OCI-LY1 (cell line): Measurements from ENCODE around the gene NKD1.

ENCODE experiments used
- H2AFZ ChIP-seq: fragments of 200-600 bp; sonication (generic), shearing (Covaris generic); 2 replicates; pipeline ENCODE4 v1.6.0; 2014; ENCODE audit warnings: antibody characterized with exemption, mild to moderate bottlenecking, low read length
- H3F3A ChIP-seq: fragments of 200-600 bp; sonication (generic), shearing (Covaris generic); 2 replicates; pipeline ENCODE4 v1.6.0; 2014; ENCODE audit warnings: mild to moderate bottlenecking, antibody characterized with exemption, low read length, moderate library complexity; ENCODE audit not compliant: insufficient read depth
- H3K27ac ChIP-seq: fragments of 200-600 bp; sonication (generic); 2 replicates; pipeline ENCODE4 v1.5.1; 2014; ENCODE audit warnings: low read length, mixed run types, mild to moderate bottlenecking, low read depth; ENCODE audit not compliant: poor library complexity, severe bottlenecking
- H3K27me3 ChIP-seq: fragments of 200-600 bp; sonication (generic); 2 replicates; pipeline ENCODE4 v1.6.0; 2014; ENCODE audit warnings: antibody characterized with exemption, mild to moderate bottlenecking, low read length, moderate library complexity; ENCODE audit not compliant: insufficient read depth
- H3K36me3 ChIP-seq: fragments of 200-600 bp; sonication (generic); 2 replicates; pipeline ENCODE4 v1.6.1; 2014; ENCODE audit warnings: mild to moderate bottlenecking, antibody characterized with exemption, low read length, moderate library complexity, mixed read lengths; ENCODE audit not compliant: insufficient read depth
- H3K4me1 ChIP-seq: fragments of 200-600 bp; sonication (generic); 2 replicates; pipeline ENCODE4 v1.5.1; 2014; ENCODE audit warnings: mild to moderate bottlenecking, low read length, moderate library complexity; ENCODE audit not compliant: insufficient read depth, severe bottlenecking
- H3K4me2 ChIP-seq: fragments of 200-600 bp; sonication (generic), shearing (Covaris generic); 2 replicates; pipeline ENCODE4 v1.6.1; 2014; ENCODE audit warnings: low read length
- H3K4me3 ChIP-seq: fragments of 200-600 bp; sonication (generic); 2 replicates; pipeline ENCODE4 v1.5.1; 2014; ENCODE audit warnings: low read length, low read depth, mild to moderate bottlenecking, mixed read lengths; ENCODE audit not compliant: poor library complexity, severe bottlenecking
- H3K79me2 ChIP-seq: fragments of 200-600 bp; shearing (Covaris generic); 2 replicates; pipeline ENCODE4 v1.6.1; 2016; ENCODE audit warnings: mixed run types, low read length, mixed read lengths; ENCODE audit not compliant: insufficient read depth
- H3K9ac ChIP-seq: fragments of 200-600 bp; sonication (generic), shearing (Covaris generic); 2 replicates; pipeline ENCODE4 v1.6.1; 2014; ENCODE audit warnings: mild to moderate bottlenecking, low read length, mixed read lengths
- H3K9me2 ChIP-seq: fragments of 200-600 bp; sonication (generic), shearing (Covaris generic); 2 replicates; pipeline ENCODE4 v1.6.1; 2014; ENCODE audit warnings: low read depth, mild to moderate bottlenecking, low read length, mixed read lengths
- H3K9me3 ChIP-seq: fragments of 200-600 bp; shearing (Covaris generic); 2 replicates; pipeline ENCODE4 v1.6.1; 2014; ENCODE audit warnings: low read length, mixed read lengths
- H4K20me1 ChIP-seq: fragments of 200-600 bp; sonication (generic), shearing (Covaris generic); 2 replicates; pipeline ENCODE4 v1.6.0; 2016; ENCODE audit warnings: mild to moderate bottlenecking, low read length; ENCODE audit not compliant: insufficient read depth
- EZH2 ChIP-seq: fragments of 200-600 bp; sonication (generic), shearing (Covaris generic); IDR thresholded peaks from 2 replicates; pipeline ENCODE4 v1.8.0; 2017; ENCODE audit warnings: borderline replicate concordance, mixed run types, mild to moderate bottlenecking, antibody characterized with exemption, low read length, moderate library complexity, mixed read lengths
- TF ChIP-seq, protein P1 (sequence below): fragments of 200-600 bp; sonication (generic), shearing (Covaris generic); IDR thresholded peaks from 2 replicates; pipeline ENCODE4 v1.5.1; 2017; ENCODE audit warnings: mild to moderate bottlenecking, antibody characterized with exemption, low read length, moderate library complexity, mixed read lengths

The NKD1 gene

GRCh38 chr16:50583211-50583610 is 35.0 kb downstream of the NKD1 start:
- Histone ChIP-seq H3K9ac (no peak overlapping the region), H2AFZ (no peak overlapping the region), H3K4me3 (no peak overlapping the region), H3K4me1 (no peaks in the 10 kb centered on the region), H3K9me3 (no peaks in the 10 kb centered on the region), H3K27me3 (no peaks in the 10 kb centered on the region), H4K20me1 (no peaks in the 10 kb centered on the region), H3K36me3 (no peaks in the 10 kb centered on the region), H3F3A (no peaks in the 10 kb centered on the region), H3K4me2 (no peak overlapping the region), H3K79me2 (no peaks in the 10 kb centered on the region), H3K27ac (no peak overlapping the region), H3K9me2 (no peaks in the 10 kb centered on the region)
- TF ChIP-seq, protein P1, sequence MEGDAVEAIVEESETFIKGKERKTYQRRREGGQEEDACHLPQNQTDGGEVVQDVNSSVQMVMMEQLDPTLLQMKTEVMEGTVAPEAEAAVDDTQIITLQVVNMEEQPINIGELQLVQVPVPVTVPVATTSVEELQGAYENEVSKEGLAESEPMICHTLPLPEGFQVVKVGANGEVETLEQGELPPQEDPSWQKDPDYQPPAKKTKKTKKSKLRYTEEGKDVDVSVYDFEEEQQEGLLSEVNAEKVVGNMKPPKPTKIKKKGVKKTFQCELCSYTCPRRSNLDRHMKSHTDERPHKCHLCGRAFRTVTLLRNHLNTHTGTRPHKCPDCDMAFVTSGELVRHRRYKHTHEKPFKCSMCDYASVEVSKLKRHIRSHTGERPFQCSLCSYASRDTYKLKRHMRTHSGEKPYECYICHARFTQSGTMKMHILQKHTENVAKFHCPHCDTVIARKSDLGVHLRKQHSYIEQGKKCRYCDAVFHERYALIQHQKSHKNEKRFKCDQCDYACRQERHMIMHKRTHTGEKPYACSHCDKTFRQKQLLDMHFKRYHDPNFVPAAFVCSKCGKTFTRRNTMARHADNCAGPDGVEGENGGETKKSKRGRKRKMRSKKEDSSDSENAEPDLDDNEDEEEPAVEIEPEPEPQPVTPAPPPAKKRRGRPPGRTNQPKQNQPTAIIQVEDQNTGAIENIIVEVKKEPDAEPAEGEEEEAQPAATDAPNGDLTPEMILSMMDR = no peak
- TF ChIP-seq EZH2 = no peak

DNA sequence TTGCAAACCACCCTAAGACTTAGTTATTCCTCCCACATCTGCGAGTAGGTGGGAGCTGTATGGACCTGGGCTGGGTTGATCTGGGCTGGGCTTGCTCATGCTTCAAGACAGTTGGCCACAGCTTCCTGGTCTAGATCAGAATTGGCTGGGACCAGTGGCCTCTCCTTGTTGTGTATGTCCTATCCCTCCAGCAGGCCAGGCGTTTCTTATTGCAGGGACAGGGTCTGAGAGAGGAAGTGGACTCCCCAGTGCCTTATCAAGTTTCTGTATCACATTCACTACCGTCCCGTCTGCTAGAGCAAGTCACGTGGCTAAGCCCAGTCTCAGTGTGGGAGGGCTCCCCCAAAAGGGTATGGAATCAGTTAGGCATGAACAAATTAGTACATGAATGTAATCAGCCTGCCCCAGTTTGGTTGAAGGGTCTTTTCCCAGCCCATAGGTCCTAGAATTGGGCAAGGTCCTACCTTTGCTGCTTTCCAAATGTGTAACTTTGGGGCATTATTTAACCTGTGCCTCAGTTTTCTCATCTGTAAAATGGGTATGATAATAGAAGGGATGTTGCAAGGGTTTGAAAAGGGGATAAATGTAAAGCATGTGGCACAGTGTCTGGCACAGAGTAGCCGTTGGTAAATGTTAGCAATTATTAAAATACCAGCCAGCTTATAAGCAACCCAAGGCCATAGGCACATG is 36.0 kb downstream of the NKD1 start:
- Histone ChIP-seq H3K4me3 (no peak overlapping the region), H3F3A (no peaks in the 10 kb centered on the region), H3K79me2 (no peaks in the 10 kb centered on the region), H3K36me3 (no peaks in the 10 kb centered on the region), H3K27ac (no peak overlapping the region), H3K4me2 (no peak overlapping the region), H3K4me1 (peaks cover 5% of the 10 kb centered on the region), H3K9me3 (no peaks in the 10 kb centered on the region), H3K27me3 (no peaks in the 10 kb centered on the region), H3K9me2 (no peaks in the 10 kb centered on the region), H3K9ac (no peak overlapping the region), H2AFZ (no peak overlapping the region), H4K20me1 (no peaks in the 10 kb centered on the region)
- TF ChIP-seq, protein P1 = no peak
- TF ChIP-seq EZH2 = no peak

DNA sequence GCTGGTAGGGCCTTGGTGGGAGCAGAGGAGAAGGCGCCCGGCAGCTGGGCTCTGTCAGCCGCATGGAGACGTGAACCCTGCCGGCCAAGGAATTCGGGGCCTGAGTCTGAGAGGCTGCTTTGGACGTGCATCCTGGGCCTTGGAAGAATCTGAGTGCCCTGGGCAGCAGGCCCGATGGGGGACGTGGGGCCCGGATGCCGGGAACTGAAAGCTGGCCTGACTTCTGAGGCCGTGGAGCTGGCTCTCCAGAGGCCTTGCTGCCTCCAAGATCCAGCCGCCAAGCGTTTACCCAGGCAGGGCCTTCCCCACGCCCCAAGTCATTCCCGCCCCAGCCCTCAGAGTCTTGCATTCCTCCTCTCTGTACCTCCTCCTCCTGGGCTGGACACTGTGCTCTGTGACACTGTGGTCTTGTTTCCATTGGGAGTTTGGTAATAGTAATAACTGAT is 37.2 kb downstream of the NKD1 start:
- no peak for TF ChIP-seq EZH2
- TF ChIP-seq, protein P1 = no peak
- Histone ChIP-seq H3F3A (no peaks in the 10 kb centered on the region), H3K27ac (no peak overlapping the region), H3K36me3 (no peaks in the 10 kb centered on the region), H3K27me3 (no peaks in the 10 kb centered on the region), H3K9me3 (no peaks in the 10 kb centered on the region), H3K79me2 (no peaks in the 10 kb centered on the region), H3K4me1 (peaks cover 8% of the 10 kb centered on the region), H3K9me2 (no peaks in the 10 kb centered on the region), H3K9ac (no peak overlapping the region), H2AFZ (no peak overlapping the region), H4K20me1 (no peaks in the 10 kb centered on the region), H3K4me3 (no peak overlapping the region), H3K4me2 (no peak overlapping the region)
